GM12872 (cell line): ENCODE measurements around the gene IFIT2.

Experiments
- TF ChIP-seq, protein P1 (sequence below): IDR thresholded peaks from 3 replicates; pipeline ENCODE4 v1.5.1; 2011; ENCODE audit warnings: low read depth, mild to moderate bottlenecking, low read length, moderate library complexity; ENCODE audit not compliant: insufficient read depth

Gene IFIT2

DNA sequence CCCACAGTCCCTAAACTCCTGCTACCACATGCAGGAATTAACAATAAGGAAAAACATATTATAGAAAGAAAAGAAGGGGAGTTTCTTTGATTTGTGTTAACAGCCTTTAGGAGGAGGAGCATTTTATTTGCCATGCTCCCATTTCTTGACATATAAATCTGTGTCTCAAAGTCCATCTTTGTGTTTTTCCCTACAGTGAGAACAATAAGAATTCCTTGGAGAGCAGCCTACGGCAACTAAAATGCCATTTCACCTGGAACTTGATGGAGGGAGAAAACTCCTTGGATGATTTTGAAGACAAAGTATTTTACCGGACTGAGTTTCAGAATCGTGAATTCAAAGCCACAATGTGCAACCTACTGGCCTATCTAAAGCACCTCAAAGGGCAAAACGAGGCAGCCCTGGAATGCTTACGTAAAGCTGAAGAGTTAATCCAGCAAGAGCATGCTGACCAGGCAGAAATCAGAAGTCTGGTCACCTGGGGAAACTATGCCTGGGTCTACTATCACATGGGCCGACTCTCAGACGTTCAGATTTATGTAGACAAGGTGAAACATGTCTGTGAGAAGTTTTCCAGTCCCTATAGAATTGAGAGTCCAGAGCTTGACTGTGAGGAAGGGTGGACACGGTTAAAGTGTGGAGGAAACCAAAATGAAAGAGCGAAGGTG, 4.1 kb downstream of the IFIT2 start:
- TF ChIP-seq, protein P1, sequence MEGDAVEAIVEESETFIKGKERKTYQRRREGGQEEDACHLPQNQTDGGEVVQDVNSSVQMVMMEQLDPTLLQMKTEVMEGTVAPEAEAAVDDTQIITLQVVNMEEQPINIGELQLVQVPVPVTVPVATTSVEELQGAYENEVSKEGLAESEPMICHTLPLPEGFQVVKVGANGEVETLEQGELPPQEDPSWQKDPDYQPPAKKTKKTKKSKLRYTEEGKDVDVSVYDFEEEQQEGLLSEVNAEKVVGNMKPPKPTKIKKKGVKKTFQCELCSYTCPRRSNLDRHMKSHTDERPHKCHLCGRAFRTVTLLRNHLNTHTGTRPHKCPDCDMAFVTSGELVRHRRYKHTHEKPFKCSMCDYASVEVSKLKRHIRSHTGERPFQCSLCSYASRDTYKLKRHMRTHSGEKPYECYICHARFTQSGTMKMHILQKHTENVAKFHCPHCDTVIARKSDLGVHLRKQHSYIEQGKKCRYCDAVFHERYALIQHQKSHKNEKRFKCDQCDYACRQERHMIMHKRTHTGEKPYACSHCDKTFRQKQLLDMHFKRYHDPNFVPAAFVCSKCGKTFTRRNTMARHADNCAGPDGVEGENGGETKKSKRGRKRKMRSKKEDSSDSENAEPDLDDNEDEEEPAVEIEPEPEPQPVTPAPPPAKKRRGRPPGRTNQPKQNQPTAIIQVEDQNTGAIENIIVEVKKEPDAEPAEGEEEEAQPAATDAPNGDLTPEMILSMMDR: no peak

DNA sequence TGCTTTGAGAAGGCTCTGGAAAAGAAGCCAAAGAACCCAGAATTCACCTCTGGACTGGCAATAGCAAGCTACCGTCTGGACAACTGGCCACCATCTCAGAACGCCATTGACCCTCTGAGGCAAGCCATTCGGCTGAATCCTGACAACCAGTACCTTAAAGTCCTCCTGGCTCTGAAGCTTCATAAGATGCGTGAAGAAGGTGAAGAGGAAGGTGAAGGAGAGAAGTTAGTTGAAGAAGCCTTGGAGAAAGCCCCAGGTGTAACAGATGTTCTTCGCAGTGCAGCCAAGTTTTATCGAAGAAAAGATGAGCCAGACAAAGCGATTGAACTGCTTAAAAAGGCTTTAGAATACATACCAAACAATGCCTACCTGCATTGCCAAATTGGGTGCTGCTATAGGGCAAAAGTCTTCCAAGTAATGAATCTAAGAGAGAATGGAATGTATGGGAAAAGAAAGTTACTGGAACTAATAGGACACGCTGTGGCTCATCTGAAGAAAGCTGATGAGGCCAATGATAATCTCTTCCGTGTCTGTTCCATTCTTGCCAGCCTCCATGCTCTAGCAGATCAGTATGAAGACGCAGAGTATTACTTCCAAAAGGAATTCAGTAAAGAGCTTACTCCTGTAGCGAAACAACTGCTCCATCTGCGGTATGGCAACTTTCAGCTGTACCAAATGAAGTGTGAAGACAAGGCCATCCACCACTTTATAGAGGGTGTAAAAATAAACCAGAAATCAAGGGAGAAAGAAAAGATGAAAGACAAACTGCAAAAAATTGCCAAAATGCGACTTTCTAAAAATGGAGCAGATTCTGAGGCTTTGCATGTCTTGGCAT, 4.8 kb downstream of the IFIT2 start:
- TF ChIP-seq, protein P1: no peak

DNA sequence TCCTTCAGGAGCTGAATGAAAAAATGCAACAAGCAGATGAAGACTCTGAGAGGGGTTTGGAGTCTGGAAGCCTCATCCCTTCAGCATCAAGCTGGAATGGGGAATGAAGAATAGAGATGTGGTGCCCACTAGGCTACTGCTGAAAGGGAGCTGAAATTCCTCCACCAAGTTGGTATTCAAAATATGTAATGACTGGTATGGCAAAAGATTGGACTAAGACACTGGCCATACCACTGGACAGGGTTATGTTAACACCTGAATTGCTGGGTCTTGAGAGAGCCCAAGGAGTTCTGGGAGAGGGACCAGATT, 5.4 kb downstream of the IFIT2 start:
- TF ChIP-seq, protein P1: no peak

DNA sequence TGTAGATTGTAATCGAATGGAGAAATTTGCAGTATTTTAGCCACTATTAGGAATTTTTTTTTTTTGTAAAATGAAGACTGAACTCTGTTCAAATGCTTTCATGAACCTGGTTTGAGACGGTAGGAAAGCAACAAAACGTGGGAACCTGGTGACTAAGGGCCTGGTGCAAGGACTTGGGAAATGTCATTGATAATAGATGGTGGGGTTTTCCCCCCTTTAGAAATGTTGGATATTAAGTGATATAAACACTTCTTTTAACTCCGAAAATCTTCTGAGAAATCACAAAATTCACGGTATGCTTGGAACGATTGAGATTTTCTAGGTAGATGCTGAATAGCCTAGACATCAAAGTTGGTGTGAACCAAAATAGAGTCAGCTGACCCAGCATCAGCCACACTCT, 6.4 kb downstream of the IFIT2 start:
- TF ChIP-seq, protein P1: no peak

DNA sequence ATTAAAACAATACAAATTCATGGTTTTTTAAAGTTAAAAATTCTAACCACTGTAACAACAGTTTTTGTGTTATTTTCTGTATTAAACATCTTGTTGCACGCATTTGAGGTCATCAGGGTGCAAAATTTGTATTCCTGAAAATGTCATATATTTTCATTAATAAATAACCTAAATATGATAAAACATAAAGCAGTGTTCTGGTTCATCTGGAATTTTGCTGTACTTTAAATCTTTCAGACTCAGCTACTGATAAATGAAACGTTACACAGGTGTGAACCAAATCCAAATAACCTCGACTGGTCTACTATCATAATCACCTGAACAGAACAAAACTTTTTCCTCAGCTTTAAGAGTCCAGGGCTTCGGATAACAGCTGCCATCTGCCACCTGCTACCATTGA, 6.9 kb downstream of the IFIT2 start:
- TF ChIP-seq, protein P1: no peak

DNA sequence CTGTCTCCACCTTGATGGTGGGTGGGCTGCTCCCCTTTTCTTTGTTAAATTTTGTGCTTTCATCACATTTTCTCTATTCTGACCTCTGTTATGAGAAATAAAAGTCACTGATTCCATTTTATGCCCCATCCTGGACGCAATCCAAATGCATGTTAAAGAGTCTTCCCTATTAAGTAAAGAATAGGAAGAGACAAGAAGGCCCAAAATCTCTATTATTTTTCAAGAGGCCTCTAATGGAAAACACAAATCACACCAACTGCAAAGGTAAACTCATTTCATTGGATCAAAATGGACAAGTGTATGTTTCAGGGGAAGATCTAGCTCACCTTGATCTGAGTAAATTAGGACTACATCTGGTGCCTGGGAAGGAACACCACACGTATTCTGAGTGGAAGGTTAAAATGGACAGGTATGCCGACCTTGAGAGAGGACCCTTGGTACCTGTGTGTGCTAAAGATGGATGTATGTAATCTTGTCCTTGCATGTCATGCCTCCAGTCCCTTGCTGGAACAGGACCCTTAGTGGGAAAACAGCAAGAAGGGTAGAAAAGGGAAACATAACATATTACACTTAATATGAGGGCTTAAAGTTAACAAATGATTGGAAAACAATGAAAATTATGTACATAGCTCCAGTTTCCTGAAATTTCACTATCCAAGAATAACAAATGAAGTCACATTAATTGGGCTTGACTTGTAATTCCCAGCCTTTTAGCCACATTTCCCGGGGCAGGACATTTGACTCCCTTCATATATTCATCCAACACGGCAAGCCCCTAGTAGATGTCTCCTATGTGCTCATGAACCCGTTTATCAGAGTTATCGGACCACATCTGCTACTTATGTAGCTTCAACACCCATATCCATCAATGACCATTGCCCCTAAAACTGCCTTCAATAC, 7.6 kb downstream of the IFIT2 start:
- TF ChIP-seq, protein P1: no peak

DNA sequence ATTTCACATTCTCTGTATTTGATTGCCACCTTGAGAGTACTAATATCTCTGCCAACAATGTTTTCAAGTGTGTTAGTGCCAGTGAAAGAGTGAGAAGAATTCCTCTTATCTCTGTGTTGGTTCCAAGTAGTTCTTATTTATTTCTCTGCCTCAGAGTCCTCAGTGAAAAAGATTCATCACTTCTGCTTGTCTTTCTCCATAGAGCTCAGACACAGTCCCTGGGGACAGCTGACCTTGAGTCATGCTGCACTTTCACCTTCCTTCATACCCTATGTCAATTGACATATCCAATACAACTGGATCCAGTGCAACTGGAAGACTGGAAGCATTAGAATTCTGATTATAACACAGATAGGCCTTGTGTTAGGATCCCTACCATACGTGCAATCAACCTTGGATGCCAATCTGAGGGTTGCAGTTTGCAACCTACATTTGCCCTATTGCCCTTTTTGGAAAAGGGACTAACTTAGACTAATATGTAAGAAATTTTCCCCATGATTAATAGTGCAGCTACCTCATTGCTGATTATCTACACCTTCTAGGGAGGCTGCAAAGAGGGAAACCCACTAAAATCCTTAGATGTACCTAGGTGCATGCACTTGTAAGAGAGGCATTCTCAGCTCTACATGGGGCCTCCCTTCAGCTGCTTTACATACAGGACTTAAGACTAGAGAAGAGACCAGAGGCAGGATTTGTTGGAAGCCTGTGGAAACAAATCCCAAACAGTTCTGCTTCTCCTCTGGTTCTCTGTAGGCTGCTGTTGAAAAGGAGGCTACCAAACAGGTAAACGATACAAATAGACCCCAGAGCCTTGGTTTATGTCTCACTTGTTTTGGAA, 8.4 kb downstream of the IFIT2 start:
- TF ChIP-seq, protein P1: no peak
